NT2/D1 (cell line): ENCODE results near the gene PRELID3B.

ENCODE experiments used
- DNase-seq: peaks from one replicate; pipeline ENCODE4 v3.0.0-alpha.2; 2011; ENCODE audit warnings: low read depth, low spot score
- H3K27me3 ChIP-seq: 2 replicates; pipeline ENCODE4 v1.6.0; 2011; ENCODE audit warnings: mild to moderate bottlenecking; ENCODE audit not compliant: insufficient read length, insufficient read depth
- H3K36me3 ChIP-seq: 2 replicates; pipeline ENCODE4 v1.6.1; 2011; ENCODE audit warnings: mild to moderate bottlenecking, low read length, mixed read lengths; ENCODE audit not compliant: insufficient read depth, insufficient read length
- H3K4me1 ChIP-seq: 2 replicates; pipeline ENCODE4 v1.5.1; 2011; ENCODE audit not compliant: insufficient read depth, insufficient read length
- H3K4me3 ChIP-seq: 2 replicates; pipeline ENCODE4 v1.5.1; 2011; ENCODE audit warnings: low read depth; ENCODE audit not compliant: insufficient read length
- H3K9ac ChIP-seq: 2 replicates; pipeline ENCODE4 v1.6.0; 2011; ENCODE audit warnings: low read depth; ENCODE audit not compliant: insufficient read length
- H3K9me3 ChIP-seq: 2 replicates; pipeline ENCODE4 v1.5.1; 2011; ENCODE audit warnings: mild to moderate bottlenecking, low read length; ENCODE audit not compliant: insufficient read depth
- SUZ12 ChIP-seq: IDR thresholded peaks from 2 replicates; pipeline ENCODE4 v1.6.1; 2011; ENCODE audit not compliant: insufficient read length, insufficient read depth; ENCODE audit errors: extremely low read depth
- YY1 ChIP-seq: IDR thresholded peaks from 2 replicates; pipeline ENCODE4 v1.6.1; 2011; ENCODE audit not compliant: insufficient read length, insufficient read depth
- ZNF274 ChIP-seq: IDR thresholded peaks from 2 replicates; pipeline ENCODE4 v1.6.1; 2011; ENCODE audit warnings: mild to moderate bottlenecking, low read depth, low read length

PRELID3B gene

GRCh38 chr20:59042151-59042795, at the start of gene PRELID3B:
Gene PRELID3B, minus strand, starts transcription at chr20:59042786. Its CDS starts 56 bp downstream, at chr20:59042730.
- peak within 1 kb of the TSS; percentile 83 for H3K4me3 ChIP-seq
- peaks cover 4% of the 10 kb centered on the region for H3K4me1 ChIP-seq
- no peak for DNase-seq

GRCh38 chr20:59087829-59088433, 45.3 kb upstream of the PRELID3B start:
- H3K27me3 ChIP-seq: no peaks in the 10 kb centered on the region
- peak; percentile 57 for DNase-seq

More at GRCh38 chr20:59042151-59042795, at the start of gene PRELID3B:
- H3K36me3 ChIP-seq: peaks cover 37% of the 10 kb centered on the region
- no peaks in the 10 kb centered on the region for H3K9me3 ChIP-seq
- TF ChIP-seq ZNF274: no peak
- TF ChIP-seq SUZ12: no peak
- TF ChIP-seq YY1: no peak
- no peaks in the 10 kb centered on the region for H3K27me3 ChIP-seq
- H3K9ac ChIP-seq: peak within 1 kb of the TSS; percentile 72

GRCh38 chr20:59086923-59087322, 44.3 kb upstream of the PRELID3B start:
- DNase-seq: no peak
- H3K4me1 ChIP-seq: no peaks in the 10 kb centered on the region
- H3K9me3 ChIP-seq: no peaks in the 10 kb centered on the region
- no peaks in the 10 kb centered on the region for H3K27me3 ChIP-seq
- H3K4me3 ChIP-seq: no peak overlapping the region
- H3K9ac ChIP-seq: no peak overlapping the region
- TF ChIP-seq SUZ12 (no peak), YY1 (no peak)
- no peaks in the 10 kb centered on the region for H3K36me3 ChIP-seq

More at GRCh38 chr20:59087829-59088433, 45.3 kb upstream of the PRELID3B start:
- TF ChIP-seq ZNF274: no peak
- no peak for TF ChIP-seq YY1
- TF ChIP-seq SUZ12: no peak
- Histone ChIP-seq H3K36me3 (no peaks in the 10 kb centered on the region), H3K4me3 (no peak overlapping the region), H3K9ac (no peak overlapping the region), H3K4me1 (no peaks in the 10 kb centered on the region), H3K9me3 (no peaks in the 10 kb centered on the region)

GRCh38 chr20:59084041-59084850, 41.7 kb upstream of the PRELID3B start:
- Histone ChIP-seq H3K9ac (no peak overlapping the region), H3K9me3 (no peaks in the 10 kb centered on the region), H3K36me3 (no peaks in the 10 kb centered on the region), H3K4me3 (no peak overlapping the region), H3K27me3 (no peaks in the 10 kb centered on the region), H3K4me1 (no peaks in the 10 kb centered on the region)
- TF ChIP-seq YY1: no peak
- no peak for TF ChIP-seq ZNF274
- TF ChIP-seq SUZ12: no peak
- DNase-seq: no peak

GRCh38 chr20:59082981-59083380, 40.4 kb upstream of the PRELID3B start:
- H3K36me3 ChIP-seq: no peaks in the 10 kb centered on the region
- no peak for DNase-seq
- H3K27me3 ChIP-seq: peaks cover 3% of the 10 kb centered on the region
- H3K9me3 ChIP-seq: no peaks in the 10 kb centered on the region
- no peak overlapping the region for H3K4me3 ChIP-seq
- TF ChIP-seq YY1 (no peak), ZNF274 (no peak), SUZ12 (no peak)
- no peaks in the 10 kb centered on the region for H3K4me1 ChIP-seq
- no peak overlapping the region for H3K9ac ChIP-seq

- Histone ChIP-seq H3K36me3 (no peaks in the 10 kb centered on the region), H3K9me3 (no peaks in the 10 kb centered on the region), H3K27me3 (peaks cover 11% of the 10 kb centered on the region), H3K9ac (no peak overlapping the region), H3K4me3 (no peak overlapping the region), H3K4me1 (no peaks in the 10 kb centered on the region)
- TF ChIP-seq YY1 (no peak), ZNF274 (no peak)
- no peak for DNase-seq
These were observed 39.6 kb upstream of the PRELID3B start for GRCh38 chr20:59082077-59082740.
